NCI-H2081 treated with DMSO at 0.1 percent for 48 hours (cell line): ENCODE measurements around the gene TNFAIP8.
"Not testable (repeated sequence)": the region's sequence is repeated elsewhere in the genome, so short reads cannot be mapped to it uniquely, and the experiment has no call there.

Experiments used
- DNase-seq: peaks from one replicate; lab custom pipeline; 2025; lab: John Stamatoyannopoulos, UW

Gene TNFAIP8

GRCh38 chr5:119427060-119427459 is 71.2 kb downstream of the TNFAIP8 start:
- DNase-seq: no peak

- not testable (repeated sequence) for DNase-seq
Measured at GRCh38 chr5:119427596-119427995, 71.8 kb downstream of the TNFAIP8 start.

GRCh38 chr5:119428166-119428565 is 72.3 kb downstream of the TNFAIP8 start:
- DNase-seq: not testable (repeated sequence)

- not testable (repeated sequence) for DNase-seq
Measured at GRCh38 chr5:119428574-119428973, 72.8 kb downstream of the TNFAIP8 start.

GRCh38 chr5:119432674-119433237 is 76.9 kb downstream of the TNFAIP8 start:
- DNase-seq: not testable (repeated sequence)

GRCh38 chr5:119435436-119436132 is 79.8 kb downstream of the TNFAIP8 start:
- DNase-seq: no peak

GRCh38 chr5:119437785-119438586 is 82.2 kb downstream of the TNFAIP8 start:
- DNase-seq: not testable (repeated sequence)

- not testable (repeated sequence) for DNase-seq
Measured at GRCh38 chr5:119438587-119438917, 82.7 kb downstream of the TNFAIP8 start.

- no peak for DNase-seq
Measured at GRCh38 chr5:119439140-119439631, 83.4 kb downstream of the TNFAIP8 start.

- DNase-seq: not testable (repeated sequence)
Measured at GRCh38 chr5:119439632-119440031, 83.8 kb downstream of the TNFAIP8 start.

- DNase-seq: not testable (repeated sequence)
Measured at GRCh38 chr5:119444643-119445042, 88.8 kb downstream of the TNFAIP8 start.

- no peak for DNase-seq
Measured at GRCh38 chr5:119445544-119445943, 89.7 kb downstream of the TNFAIP8 start.
